ENCODE results near the gene NIT1.

NIT1 gene

GRCh38 chr1:161071886-161072371 lies 46.0 kb upstream of the NIT1 start:
- no peak for DNase-seq (ENCODE audit: low read depth)
- H3K4me3 ChIP-seq (ENCODE audit: control insufficient read depth, low read depth, low read length) = no peak overlapping the region
- peak; percentile 69 for TF ChIP-seq CTCF (IDR thresholded peaks at IDR 0.05; ENCODE audit: control insufficient read depth, insufficient read depth, low read depth, low read length, missing control alignments)

GRCh38 chr1:161072751-161073449 lies 45.0 kb upstream of the NIT1 start:
- TF ChIP-seq CTCF (IDR thresholded peaks at IDR 0.05; ENCODE audit: control insufficient read depth, insufficient read depth, low read depth, low read length, missing control alignments) = no peak
- DNase-seq (ENCODE audit: low read depth) = no peak
- no peak overlapping the region for H3K4me3 ChIP-seq (ENCODE audit: control insufficient read depth, low read depth, low read length)

- no peak for TF ChIP-seq CTCF (IDR thresholded peaks at IDR 0.05; ENCODE audit: control insufficient read depth, insufficient read depth, low read depth, low read length, missing control alignments)
- no peak for DNase-seq (ENCODE audit: low read depth)
- no peak overlapping the region for H3K4me3 ChIP-seq (ENCODE audit: control insufficient read depth, low read depth, low read length)
Observed at GRCh38 chr1:161073474-161074121, 44.3 kb upstream of the NIT1 start.

GRCh38 chr1:161074676-161075368 lies 43.1 kb upstream of the NIT1 start:
- TF ChIP-seq CTCF (IDR thresholded peaks at IDR 0.05; ENCODE audit: control insufficient read depth, insufficient read depth, low read depth, low read length, missing control alignments) = no peak
- no peak overlapping the region for H3K4me3 ChIP-seq (ENCODE audit: control insufficient read depth, low read depth, low read length)
- DNase-seq (ENCODE audit: low read depth) = no peak

- H3K4me3 ChIP-seq (ENCODE audit: control insufficient read depth, low read depth, low read length) = no peak overlapping the region
- DNase-seq (ENCODE audit: low read depth) = no peak
- TF ChIP-seq CTCF (IDR thresholded peaks at IDR 0.05; ENCODE audit: control insufficient read depth, insufficient read depth, low read depth, low read length, missing control alignments) = no peak
Observed at GRCh38 chr1:161076410-161076809, 41.5 kb upstream of the NIT1 start.

GRCh38 chr1:161077426-161077825 lies 40.5 kb upstream of the NIT1 start:
- no peak for DNase-seq (ENCODE audit: low read depth)
- TF ChIP-seq CTCF (IDR thresholded peaks at IDR 0.05; ENCODE audit: control insufficient read depth, insufficient read depth, low read depth, low read length, missing control alignments) = no peak
- no peak overlapping the region for H3K4me3 ChIP-seq (ENCODE audit: control insufficient read depth, low read depth, low read length)

Measured in AG09309 (cell line).